Erythroblast (primary cell): Measurements from ENCODE around the gene HGS.

Experiments used
- GATA1 ChIP-seq: IDR thresholded peaks from 2 replicates; pipeline ENCODE4 v1.6.1; 2011; ENCODE audit warnings: low read depth, mild to moderate bottlenecking, control low read depth, low read length, moderate library complexity
- POLR2A ChIP-seq: IDR thresholded peaks from 2 replicates; pipeline ENCODE4 v1.6.1; 2011; ENCODE audit warnings: mild to moderate bottlenecking, low read length

DNA sequence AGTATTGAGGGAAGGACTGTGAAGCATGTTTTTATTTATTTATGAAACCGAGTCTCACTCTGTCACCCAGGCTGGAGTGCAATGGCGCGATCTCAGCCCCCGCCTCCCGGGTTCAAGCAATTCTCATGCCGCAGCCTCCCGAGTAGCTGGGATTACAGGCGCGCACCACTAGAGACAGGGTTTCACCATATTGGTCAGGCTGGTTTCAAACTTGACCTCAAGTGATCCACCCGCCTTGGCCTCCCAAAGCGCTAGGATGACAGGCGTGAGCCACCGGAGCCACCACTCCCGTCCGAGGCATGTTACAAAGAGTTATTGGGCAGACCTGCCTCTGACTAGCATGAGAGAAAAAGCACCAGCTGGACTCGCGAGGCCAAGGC lies 22.4 kb downstream of the HGS start:
- no peak for TF ChIP-seq POLR2A
- TF ChIP-seq GATA1 = no peak
